GM12891 (cell line): Measurements from ENCODE around the gene FBLN2.

ENCODE experiments used
- PAX5 ChIP-seq: IDR thresholded peaks from 2 replicates; pipeline ENCODE4 v1.6.1; 2011; ENCODE audit warnings: low read length, moderate library complexity, mild to moderate bottlenecking; ENCODE audit not compliant: insufficient read depth, severe bottlenecking
- POLR2A ChIP-seq: IDR thresholded peaks from 2 replicates; pipeline ENCODE4 v1.6.1; 2011; ENCODE audit warnings: low read depth, low read length, control low read depth
- POLR2AphosphoS5 ChIP-seq: IDR thresholded peaks from 2 replicates; pipeline ENCODE4 v1.6.1; 2011; ENCODE audit warnings: low read depth, low read length, control low read depth
- POU2F2 ChIP-seq: IDR thresholded peaks from 2 replicates; pipeline ENCODE4 v1.6.1; 2011; ENCODE audit warnings: low read depth, mild to moderate bottlenecking, control low read depth, low read length, moderate library complexity
- SPI1 ChIP-seq: IDR thresholded peaks from 2 replicates; pipeline ENCODE4 v1.6.1; 2011; ENCODE audit warnings: low read depth, low read length, control low read depth
- TAF1 ChIP-seq: IDR thresholded peaks from 2 replicates; pipeline ENCODE4 v1.6.1; 2011; ENCODE audit warnings: low read depth, low read length, control low read depth

DNA sequence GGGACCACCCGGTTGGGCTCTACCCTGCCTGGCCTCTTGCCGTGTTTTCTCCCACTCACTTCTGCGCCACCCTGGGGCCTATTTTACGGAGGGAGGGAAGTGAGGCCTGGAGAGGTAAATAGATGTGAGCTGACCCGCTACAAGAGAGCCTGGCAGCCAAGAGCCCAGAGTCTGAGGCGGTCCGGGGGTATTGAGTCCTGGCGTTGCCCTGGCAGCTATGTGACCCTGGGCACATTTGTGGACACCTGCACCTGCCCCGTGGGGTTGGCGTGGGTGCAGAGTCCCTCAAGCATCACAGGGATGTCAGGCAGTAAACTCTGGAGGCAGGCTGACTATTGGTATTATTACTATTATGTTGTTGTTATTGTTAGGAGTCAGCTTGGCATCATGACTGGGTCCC, 85.7 kb downstream of the FBLN2 start:
- no peak for TF ChIP-seq POLR2A
- TF ChIP-seq TAF1 = no peak
- TF ChIP-seq POLR2AphosphoS5 = no peak
- TF ChIP-seq POU2F2 = no peak
- TF ChIP-seq PAX5 = no peak
- no peak for TF ChIP-seq SPI1
